Suprapubic skin (tissue), 4 donors: ENCODE measurements around the gene PLOD1.
"Not testable (repeated sequence)": the region's sequence is repeated elsewhere in the genome, so short reads cannot be mapped to it uniquely, and the experiment has no call there.

Source experiments
- CTCF ChIP-seq, 2 donors: fragments of 200-600 bp in 1 of 2; fragments of 450-650 bp in 1 of 2; sonication (generic) in 1 of 2; IDR thresholded peaks; one replicate each; pipeline ENCODE4 v1.5.1; 2016 to 2019; ENCODE audit warnings: antibody characterized with exemption in 2 of 2, mild to moderate bottlenecking in 1 of 2, moderate library complexity in 1 of 2
- POLR2A ChIP-seq, 2 donors: fragments of 450-650 bp; IDR thresholded peaks; one replicate each; pipeline ENCODE4 v1.6.1; 2017; ENCODE audit warnings: antibody characterized with exemption in 2 of 2, mild to moderate bottlenecking in 2 of 2, moderate library complexity in 2 of 2
- POLR2AphosphoS5 ChIP-seq, 3 donors: sonication (generic); formaldehyde crosslinking; IDR thresholded peaks; one replicate each; pipeline ENCODE4 v1.6.1; 2017; ENCODE audit warnings: antibody characterized with exemption in 3 of 3

- TF ChIP-seq POLR2A, CTCF, POLR2AphosphoS5 (IDR thresholded peaks at IDR 0.05): not testable (repeated sequence)
Measured at GRCh38 chr1:11925196-11925937, 9.2 kb upstream of the PLOD1 start.
